ENCODE measurements around the gene SLC36A3.
"Not testable (repeated sequence)": the region's sequence is repeated elsewhere in the genome, so short reads cannot be mapped to it uniquely, and the experiment has no call there.

Gene SLC36A3

GRCh38 chr5:151303666-151304065, at the start of gene SLC36A3:
Gene SLC36A3, minus strand, starts transcription at chr5:151303766. Its CDS starts 412 bp downstream, at chr5:151303354.
- no peak for DNase-seq (ENCODE audit: low spot score)

DNA sequence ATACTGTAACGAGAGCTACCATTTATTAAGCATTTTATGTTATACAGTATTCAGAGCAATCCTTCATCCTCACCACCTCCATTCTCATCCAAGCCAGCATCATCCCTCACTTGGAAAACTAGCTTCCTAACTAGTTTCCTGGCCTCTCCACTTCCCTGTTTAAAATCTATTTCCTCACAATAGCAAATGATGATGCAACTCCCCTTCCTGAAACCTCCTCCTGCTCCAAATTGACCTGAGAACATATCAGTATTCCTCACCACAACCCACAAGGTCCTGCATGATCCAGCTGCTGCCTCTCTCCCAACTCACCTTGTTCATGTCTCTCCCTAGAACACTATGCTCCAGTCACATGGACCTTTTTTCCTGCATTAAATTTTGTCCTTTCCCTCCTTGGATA, 48.1 kb upstream of the SLC36A3 start:
- no peak for DNase-seq (ENCODE audit: low spot score)

GRCh38 chr5:151348789-151349188, 45.2 kb upstream of the SLC36A3 start:
- DNase-seq (ENCODE audit: low spot score) = no peak

DNA sequence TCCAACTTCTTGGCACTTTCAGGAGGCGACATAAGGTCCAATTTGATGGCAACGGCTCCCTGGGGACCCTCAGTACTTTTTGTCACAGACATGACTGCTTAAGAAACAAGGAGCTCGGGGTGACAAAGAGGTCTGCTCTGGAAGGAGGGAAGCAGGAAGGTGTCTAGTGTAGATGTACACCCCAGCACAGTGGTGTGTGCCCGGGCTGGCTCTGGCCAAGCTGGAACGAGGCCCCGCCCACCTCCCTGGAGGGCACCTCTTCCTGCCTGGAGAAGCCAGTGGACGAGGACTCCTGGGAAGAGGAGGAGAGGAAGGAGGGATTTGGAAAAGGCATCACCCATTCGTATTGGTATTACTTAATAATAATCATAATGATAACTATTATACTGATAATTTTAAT, 43.8 kb upstream of the SLC36A3 start, which contains the start of gene SLC36A2:
SLC36A2 (minus strand) TSS at position 191 of the 400 bp plus-strand sequence; CDS start at position 92, 99 bp downstream.
- no peak for DNase-seq (ENCODE audit: low spot score)

- DNase-seq (ENCODE audit: low spot score) = no peak
Measured at GRCh38 chr5:151345808-151346478, 42.4 kb upstream of the SLC36A3 start.

DNA sequence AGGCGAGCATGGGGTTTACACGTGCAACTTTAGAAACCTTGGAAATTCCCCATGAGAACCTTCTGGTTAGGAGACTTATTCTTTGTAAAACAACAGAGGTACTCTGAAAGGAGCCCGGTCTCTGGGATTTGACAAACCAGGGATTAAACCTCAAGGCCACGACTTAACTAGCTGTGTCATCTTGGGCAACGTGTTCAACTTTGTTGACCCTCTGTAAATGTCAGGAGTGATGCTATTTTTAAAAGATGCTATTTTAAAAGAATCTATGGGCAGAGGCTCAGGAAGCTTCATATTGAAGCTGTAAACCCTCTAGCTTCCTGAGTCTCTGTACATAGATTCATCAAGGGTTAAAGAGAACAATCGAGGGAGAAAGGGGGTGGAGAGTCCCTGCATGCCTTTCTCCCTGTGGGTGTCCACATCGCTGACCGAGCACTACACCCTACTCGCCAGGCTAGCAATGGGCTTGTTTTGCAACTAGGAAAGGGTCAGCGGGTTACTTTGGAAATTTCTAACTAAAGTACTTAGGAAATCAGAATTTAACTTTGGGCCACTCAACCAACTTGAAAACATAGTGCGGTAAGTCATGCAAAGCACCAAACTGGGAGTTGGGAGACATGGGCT, 41.7 kb upstream of the SLC36A3 start:
- DNase-seq (ENCODE audit: low spot score) = no peak

DNA sequence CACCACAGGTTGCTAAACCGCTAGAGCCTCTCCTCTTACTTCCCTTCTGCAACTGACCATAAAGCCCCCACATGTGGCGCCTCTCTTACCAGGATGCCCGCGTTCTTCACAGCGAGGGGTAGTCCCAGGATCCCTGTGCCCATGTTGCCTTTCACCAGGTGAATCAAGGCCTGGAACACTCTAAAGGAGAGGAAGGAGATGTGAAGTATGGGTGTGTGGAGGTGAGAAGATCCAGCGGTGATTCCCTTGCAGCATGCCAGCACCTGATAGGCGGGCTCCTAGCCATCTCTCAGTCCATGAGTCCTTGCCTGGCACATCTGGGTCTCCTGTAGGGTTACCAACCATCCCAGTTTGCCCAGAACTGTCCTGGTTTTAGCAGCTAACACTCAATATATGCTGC, 40.5 kb upstream of the SLC36A3 start:
- DNase-seq (ENCODE audit: low spot score) = no peak

GRCh38 chr5:151340004-151340403, 36.4 kb upstream of the SLC36A3 start:
- no peak for DNase-seq (ENCODE audit: low spot score)

- DNase-seq (ENCODE audit: low spot score) = no peak
Measured at GRCh38 chr5:151338734-151339133, 35.2 kb upstream of the SLC36A3 start.

DNA sequence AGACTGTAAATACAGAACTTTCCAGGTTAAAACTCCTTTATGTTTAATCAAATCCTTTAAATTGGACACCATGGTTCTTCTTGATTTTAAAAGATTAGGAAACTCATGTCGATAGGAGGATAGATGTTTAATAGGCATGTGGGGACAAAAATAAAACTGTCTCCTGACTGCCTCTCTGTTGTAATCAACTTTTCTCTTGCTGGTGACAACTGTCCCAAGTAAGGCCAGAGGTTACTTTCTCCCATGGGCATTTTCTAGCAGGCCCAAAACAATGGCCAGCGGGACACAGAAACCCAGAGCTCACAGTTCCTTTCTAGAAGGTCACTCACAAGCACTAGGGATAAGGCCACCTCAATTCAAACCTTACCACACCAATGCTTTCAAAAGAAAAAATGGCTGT, 29.3 kb upstream of the SLC36A3 start:
- no peak for DNase-seq (ENCODE audit: low spot score)

GRCh38 chr5:151328734-151329133, 25.2 kb upstream of the SLC36A3 start:
- DNase-seq (ENCODE audit: low spot score) = no peak

DNA sequence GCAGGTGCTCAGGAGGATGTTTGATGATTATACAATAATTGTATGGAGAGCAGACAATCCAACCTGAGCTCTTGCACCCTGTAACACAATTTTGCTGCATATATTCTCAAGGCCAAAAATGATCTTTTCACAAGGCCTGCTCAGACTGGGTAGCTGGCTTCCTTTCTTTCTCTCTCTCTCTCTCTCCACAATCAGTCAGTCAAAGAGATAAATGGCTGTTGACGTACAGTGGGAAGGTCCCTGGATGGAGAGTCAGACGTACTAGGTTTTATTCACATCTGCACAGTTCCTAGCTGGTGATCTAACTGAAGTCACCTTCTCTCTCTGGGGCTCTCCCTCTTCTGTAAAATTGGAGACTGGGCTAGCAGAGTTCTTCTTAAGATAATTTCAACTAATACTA, 24.0 kb upstream of the SLC36A3 start:
- DNase-seq (ENCODE audit: low spot score) = no peak

DNA sequence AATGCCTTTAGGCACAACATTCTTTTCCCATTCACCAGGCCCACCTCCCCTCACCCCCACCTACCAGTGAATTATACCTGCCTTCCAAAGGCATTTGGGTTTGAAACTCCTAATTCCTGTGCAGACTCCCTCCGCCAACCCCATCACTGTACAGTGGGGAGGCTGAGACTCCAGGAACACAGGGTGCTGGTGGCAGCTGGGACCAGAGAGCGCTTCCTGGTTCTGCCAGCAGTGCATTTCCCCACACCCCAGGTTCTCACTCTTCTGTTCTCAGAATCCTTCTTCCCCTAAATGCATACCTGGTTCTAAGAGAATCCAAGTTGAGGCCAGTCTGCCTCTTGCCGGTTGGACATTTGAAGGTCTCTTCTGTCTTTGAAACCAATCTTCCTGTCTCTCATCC, 22.7 kb upstream of the SLC36A3 start:
- DNase-seq (ENCODE audit: low spot score) = no peak

DNA sequence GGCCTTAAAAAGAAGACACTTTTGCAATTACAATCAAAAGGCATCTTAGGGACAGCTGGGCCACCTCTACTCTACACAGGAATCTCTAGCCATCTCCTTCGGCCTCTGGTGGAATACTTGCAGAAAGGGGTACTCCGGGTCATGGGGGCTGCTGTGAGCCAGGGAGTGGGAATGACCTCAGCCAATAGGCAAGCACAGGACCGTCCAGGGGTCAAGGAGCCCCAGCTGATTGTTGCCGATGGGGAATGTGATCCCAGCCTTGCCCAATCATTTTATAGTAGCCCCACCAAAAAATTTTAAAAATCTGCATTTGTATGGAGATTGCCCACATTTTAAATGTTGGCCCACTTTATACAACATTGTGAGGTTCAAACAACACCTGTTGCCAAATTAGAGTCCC, 16.9 kb upstream of the SLC36A3 start:
- no peak for DNase-seq (ENCODE audit: low spot score)

DNA sequence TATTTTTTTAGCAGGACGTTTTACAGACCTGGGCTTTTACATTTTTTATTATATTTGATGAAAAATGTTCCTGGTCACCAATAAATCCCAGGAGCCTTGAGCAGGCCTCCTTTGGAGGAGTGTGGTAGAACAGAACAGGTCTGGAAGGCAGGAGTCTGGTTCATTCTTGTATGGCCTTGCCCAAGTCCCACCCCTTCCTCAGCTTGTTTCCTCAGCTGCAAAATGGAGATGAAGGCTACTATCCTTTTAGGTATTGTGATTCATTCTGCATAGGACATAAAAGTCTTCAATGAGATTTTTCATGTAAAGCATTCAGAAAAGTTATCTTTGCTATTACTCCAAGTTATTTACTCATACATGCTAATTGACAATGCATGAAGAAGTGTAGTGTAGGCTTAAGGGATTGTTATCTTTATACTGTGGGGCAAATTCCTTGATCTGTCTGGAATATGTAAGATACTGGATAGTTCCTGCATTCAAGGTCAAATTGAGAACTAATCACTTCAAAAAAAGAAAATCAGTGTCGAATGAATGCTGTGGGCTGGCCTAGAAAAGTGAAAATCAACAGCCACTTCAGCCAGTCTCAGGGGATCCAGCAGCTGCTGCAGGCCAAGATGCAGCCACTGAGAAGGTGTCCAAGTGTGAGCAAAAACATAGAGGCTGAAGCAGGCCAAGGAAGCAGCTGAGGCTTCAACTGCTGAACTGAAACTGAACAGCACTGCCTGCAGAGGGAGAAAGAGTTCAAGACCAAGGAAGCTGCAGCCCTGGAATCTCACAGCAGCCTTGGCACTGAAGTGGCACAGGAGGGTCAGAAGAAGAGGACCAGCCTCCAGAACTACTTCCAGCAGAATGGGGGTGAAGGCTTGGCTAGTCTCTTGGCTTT, 15.5 kb upstream of the SLC36A3 start:
- no peak for DNase-seq (ENCODE audit: low spot score)

DNA sequence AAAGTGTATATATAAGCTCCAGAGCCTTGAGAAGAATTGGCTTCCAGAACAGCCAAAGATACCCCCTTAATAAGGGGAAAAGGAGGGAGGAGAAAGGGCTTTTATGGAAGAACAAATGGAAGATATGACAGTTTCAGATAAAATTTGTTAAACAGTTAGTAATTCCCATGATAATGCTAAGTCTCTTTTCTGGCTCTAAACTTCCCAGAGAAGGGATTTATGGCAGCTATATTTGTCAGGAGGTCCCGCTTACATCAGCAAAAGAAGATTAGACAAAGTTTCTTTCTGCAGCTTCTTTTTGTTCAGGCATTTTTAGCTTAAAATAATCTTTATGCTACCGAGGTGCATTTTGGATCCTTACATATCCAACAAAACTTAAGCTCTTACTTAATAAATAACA, 14.3 kb upstream of the SLC36A3 start:
- no peak for DNase-seq (ENCODE audit: low spot score)

GRCh38 chr5:151315998-151316597, 12.5 kb upstream of the SLC36A3 start:
- DNase-seq (ENCODE audit: low spot score) = peak; percentile 5

DNA sequence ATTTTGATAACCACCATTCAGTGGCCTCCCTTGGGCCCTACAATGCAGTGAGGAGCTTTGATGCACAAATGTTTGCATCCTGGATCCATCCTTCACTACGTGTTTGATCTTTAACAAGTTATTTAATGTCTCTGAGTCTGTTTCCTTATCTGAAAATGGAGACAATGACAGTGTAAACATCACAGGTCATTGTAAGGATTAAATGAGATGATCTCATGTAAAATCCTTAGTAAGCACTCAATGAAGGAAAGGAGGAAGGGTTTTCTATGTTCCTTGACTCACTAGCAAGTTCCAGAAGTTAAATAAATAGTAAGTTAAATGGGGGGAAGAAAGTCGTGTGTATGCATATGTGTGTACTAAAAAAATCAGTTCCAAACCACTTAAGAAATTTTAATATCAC, 9.8 kb upstream of the SLC36A3 start:
- DNase-seq (ENCODE audit: low spot score) = no peak

DNA sequence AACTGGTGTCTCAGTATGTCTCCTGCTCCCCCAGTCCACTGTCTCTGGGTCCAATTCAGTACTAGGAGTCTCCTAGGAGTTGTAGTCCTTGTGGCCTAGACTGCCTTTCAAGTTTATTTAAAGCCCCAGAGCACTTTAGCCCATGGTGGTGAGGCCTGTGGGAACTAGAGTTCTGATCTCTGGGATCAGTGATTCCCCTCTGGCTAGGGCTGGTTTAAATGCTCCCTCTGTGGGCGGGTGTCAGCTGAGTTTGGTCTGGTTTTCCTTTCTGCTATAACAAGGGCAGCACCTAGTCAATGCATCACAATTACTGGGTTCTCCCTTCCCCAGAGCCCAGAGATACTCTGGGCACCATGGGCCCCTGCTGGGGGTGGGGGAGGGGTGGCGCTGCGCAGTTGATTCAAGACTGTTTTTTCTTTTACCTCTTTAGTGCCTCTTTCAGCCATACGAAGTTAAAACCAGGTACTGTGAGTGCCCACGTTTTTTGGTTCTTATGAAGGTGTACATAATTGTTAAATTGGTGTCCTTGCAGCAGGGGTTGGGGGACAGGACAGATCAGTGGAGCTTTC, 9.3 kb upstream of the SLC36A3 start:
- no peak for DNase-seq (ENCODE audit: low spot score)

- DNase-seq (ENCODE audit: low spot score) = no peak
Measured at GRCh38 chr5:151310932-151311331, 7.4 kb upstream of the SLC36A3 start.

DNA sequence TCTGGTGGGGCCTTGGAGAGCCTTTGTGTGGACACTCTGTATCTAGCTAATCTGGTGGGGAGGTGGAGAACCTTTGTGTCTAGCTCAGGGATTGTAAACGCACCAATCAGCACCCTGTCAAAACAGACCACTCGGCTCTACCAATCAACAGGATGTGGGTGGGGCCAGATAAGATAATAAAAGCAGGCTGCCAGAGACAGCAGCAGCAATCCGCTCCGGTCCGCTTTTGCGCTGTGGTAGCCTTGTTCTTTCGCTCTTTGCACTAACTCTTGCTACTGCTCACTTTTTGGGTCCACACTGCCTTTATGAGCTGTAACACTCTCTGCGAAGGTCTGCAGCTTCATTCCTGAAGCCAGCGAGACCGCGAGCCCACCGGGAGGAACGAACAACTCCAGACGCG, 6.3 kb upstream of the SLC36A3 start:
- not testable (repeated sequence) for DNase-seq (ENCODE audit: low spot score)

DNA sequence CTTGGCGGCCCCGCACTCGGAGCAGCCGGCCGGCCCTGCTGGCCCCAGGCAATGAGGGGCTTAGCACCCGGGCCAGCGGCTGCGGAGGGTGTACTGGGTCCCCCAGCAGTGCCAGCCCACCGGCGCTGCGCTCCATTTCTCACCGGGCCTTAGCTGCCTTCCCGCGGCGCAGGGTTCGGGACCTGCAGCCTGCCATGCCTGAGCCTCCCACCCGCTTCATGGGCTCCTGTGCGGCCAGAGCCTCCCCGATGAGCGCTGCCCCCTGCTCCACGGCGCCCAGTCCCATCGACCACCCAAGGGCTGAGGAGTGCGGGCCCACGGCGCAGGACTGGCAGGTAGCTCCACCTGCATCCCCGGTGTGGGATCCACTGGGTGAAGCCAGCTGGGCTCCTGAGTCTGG, 5.7 kb upstream of the SLC36A3 start:
- not testable (repeated sequence) for DNase-seq (ENCODE audit: low spot score)

Data from putamen (tissue), 1 donor.